H9 (cell line): Measurements from ENCODE around the gene VSTM4. TPM values are rescaled to one million over a fixed set of nuclear protein-coding genes. Genes with fewer than 3 reads are reported as not detected.

Experiments used
- DNase-seq: peaks from one replicate; pipeline ENCODE4 v3.0.0-alpha.2; 2017
- H2AFZ ChIP-seq: one replicate; pipeline ENCODE4 v1.6.1; 2013; ENCODE audit warnings: mild to moderate bottlenecking, low read length, control low read depth, moderate library complexity
- H2AK5ac ChIP-seq: 2 replicates; pipeline ENCODE4 v1.6.1; 2013; ENCODE audit warnings: low read length, control low read depth, mixed read lengths; ENCODE audit not compliant: insufficient read length
- H2BK120ac ChIP-seq: one replicate; pipeline ENCODE4 v1.6.1; 2013; ENCODE audit warnings: low read depth, mild to moderate bottlenecking, low read length, control low read depth, inconsistent platforms; ENCODE audit not compliant: poor library complexity, severe bottlenecking
- H2BK12ac ChIP-seq: 2 replicates; pipeline ENCODE4 v1.6.1; 2013; ENCODE audit warnings: low read length, control low read depth, mixed read lengths, low read depth; ENCODE audit not compliant: insufficient read length
- H2BK15ac ChIP-seq: 2 replicates; pipeline ENCODE4 v1.6.1; 2013; ENCODE audit warnings: low read depth, low read length, control low read depth
- H2BK20ac ChIP-seq: one replicate; pipeline ENCODE4 v1.6.1; 2013; ENCODE audit warnings: low read depth, mild to moderate bottlenecking, low read length, control low read depth, inconsistent platforms; ENCODE audit not compliant: poor library complexity, severe bottlenecking
- H2BK5ac ChIP-seq: 2 replicates; pipeline ENCODE4 v1.6.1; 2013; ENCODE audit warnings: low read length, control low read depth, mixed read lengths; ENCODE audit not compliant: insufficient read length
- H3K14ac ChIP-seq: 2 replicates; pipeline ENCODE4 v1.6.1; 2013; ENCODE audit warnings: low read length, control low read depth; ENCODE audit not compliant: insufficient read depth
- H3K18ac ChIP-seq: 2 replicates; pipeline ENCODE4 v1.6.1; 2013; ENCODE audit warnings: low read depth, mild to moderate bottlenecking, mixed read lengths, low read length, control low read depth; ENCODE audit not compliant: insufficient read length
- H3K23ac ChIP-seq: 2 replicates; pipeline ENCODE4 v1.6.1; 2013; ENCODE audit warnings: low read length, control low read depth, mixed read lengths, low read depth; ENCODE audit not compliant: insufficient read length
- H3K23me2 ChIP-seq: 2 replicates; pipeline ENCODE4 v1.6.1; 2013; ENCODE audit warnings: low read depth, mild to moderate bottlenecking, mixed read lengths, low read length, control low read depth; ENCODE audit not compliant: insufficient read length, poor library complexity, severe bottlenecking
- H3K27ac ChIP-seq: 2 replicates; pipeline ENCODE4 v1.5.1; 2013; ENCODE audit warnings: low read length, control low read depth, mixed read lengths, low read depth; ENCODE audit not compliant: insufficient read length
- H3K27me3 ChIP-seq: 2 replicates; pipeline ENCODE4 v1.6.1; 2013; ENCODE audit warnings: low read length, control low read depth, inconsistent platforms; ENCODE audit not compliant: insufficient read depth
- H3K4ac ChIP-seq: 2 replicates; pipeline ENCODE4 v1.6.1; 2013; ENCODE audit warnings: low read depth, mild to moderate bottlenecking, control low read depth, inconsistent platforms, low read length, moderate library complexity
- H3K4me1 ChIP-seq: 2 replicates; pipeline ENCODE4 v1.6.1; 2013; ENCODE audit warnings: low read length, control low read depth, inconsistent platforms; ENCODE audit not compliant: insufficient read depth
- H3K4me2 ChIP-seq: 2 replicates; pipeline ENCODE4 v1.6.1; 2013; ENCODE audit warnings: low read length, control low read depth, mixed read lengths; ENCODE audit not compliant: insufficient read length, insufficient read depth
- H3K56ac ChIP-seq: 2 replicates; pipeline ENCODE4 v1.6.1; 2013; ENCODE audit warnings: low read depth, mild to moderate bottlenecking, mixed read lengths, low read length, control low read depth; ENCODE audit not compliant: insufficient read length
- H3K79me1 ChIP-seq: 2 replicates; pipeline ENCODE4 v1.6.1; 2013; ENCODE audit warnings: low read depth, mild to moderate bottlenecking, moderate library complexity, low read length, control low read depth, inconsistent platforms; ENCODE audit not compliant: insufficient read depth, poor library complexity, severe bottlenecking
- H3K79me2 ChIP-seq: 2 replicates; pipeline ENCODE4 v1.6.1; 2013; ENCODE audit warnings: low read length, control low read depth, inconsistent platforms; ENCODE audit not compliant: insufficient read depth
- H3K9ac ChIP-seq: 2 replicates; pipeline ENCODE4 v1.6.1; 2013; ENCODE audit warnings: low read length, control low read depth, mixed read lengths; ENCODE audit not compliant: insufficient read length; ENCODE audit errors: extremely low read depth
- H3K9me3 ChIP-seq: one replicate; pipeline ENCODE4 v1.6.1; 2013; ENCODE audit warnings: low read depth, low read length, inconsistent platforms; ENCODE audit not compliant: control insufficient read depth
- H3T11ph ChIP-seq: one replicate; pipeline ENCODE4 v1.6.1; 2013; ENCODE audit warnings: mild to moderate bottlenecking, low read length, control low read depth, inconsistent platforms
- H4K20me1 ChIP-seq: one replicate; pipeline ENCODE4 v1.6.1; 2013; ENCODE audit not compliant: control insufficient read depth, insufficient read length, insufficient read depth
- H4K5ac ChIP-seq: 2 replicates; pipeline ENCODE4 v1.6.1; 2013; ENCODE audit warnings: low read depth, mild to moderate bottlenecking, mixed read lengths, low read length, control low read depth; ENCODE audit not compliant: insufficient read length
- H4K8ac ChIP-seq: replicated peaks from 2 replicates; pipeline ENCODE4 v1.6.1; 2013; ENCODE audit warnings: low read length, control low read depth, mixed read lengths, low read depth; ENCODE audit not compliant: insufficient read length
- H4K91ac ChIP-seq: 2 replicates; pipeline ENCODE4 v1.6.1; 2013; ENCODE audit warnings: low read depth, mild to moderate bottlenecking, moderate library complexity, mixed read lengths, low read length, control low read depth; ENCODE audit not compliant: insufficient read length
- H3K27ac Mint-ChIP-seq, 3 experiments: 2 replicates in 2 of 3; 3 replicates in 1 of 3; pipeline ENCODE4 v1.8.0; 2020 to 2021; ENCODE audit warnings: mixed read lengths in 3 of 3, mild to moderate bottlenecking in 1 of 3, moderate library complexity in 1 of 3
- H3K27me3 Mint-ChIP-seq: 2 replicates; pipeline ENCODE4 v1.8.0; 2021; ENCODE audit warnings: low read depth, mild to moderate bottlenecking, moderate library complexity, mixed read lengths
- H3K36me3 Mint-ChIP-seq, 3 experiments: 2 replicates in 2 of 3; 3 replicates in 1 of 3; pipeline ENCODE4 v1.8.0; 2020 to 2021; ENCODE audit warnings: low read depth in 3 of 3, mixed read lengths in 3 of 3; ENCODE audit not compliant: insufficient read depth in 1 of 3
- H3K4me1 Mint-ChIP-seq, 2 experiments: 2 replicates each; pipeline ENCODE4 v1.8.0; 2020; ENCODE audit warnings: mixed read lengths in 2 of 2
- H3K4me3 Mint-ChIP-seq, 2 experiments: 2 replicates in 1 of 2; 3 replicates in 1 of 2; pipeline ENCODE4 v1.8.0; 2020 to 2021; ENCODE audit warnings: mild to moderate bottlenecking in 2 of 2, mixed read lengths in 2 of 2, moderate library complexity in 1 of 2
- H3K9me3 Mint-ChIP-seq, 2 experiments: 2 replicates in 1 of 2; 3 replicates in 1 of 2; pipeline ENCODE4 v1.8.0; 2020; ENCODE audit warnings: mild to moderate bottlenecking in 2 of 2, mixed read lengths in 2 of 2, moderate library complexity in 1 of 2
- WGBS: extraction: QIAGEN DNeasy Blood & Tissue Kit; methylation state at CpG from one replicate; pipeline ENCODE4 v1.1.7; 2013; ENCODE audit warnings: missing lambda C conversion rate, low lambda C conversion rate, mixed read lengths; ENCODE audit not compliant: insufficient read length; ENCODE audit errors: extremely low coverage; 5-methylcytosine and 5-hydroxymethylcytosine counted together
- total RNA-seq: library from RNA; stranded (reverse); gene quantifications from 2 replicates; pipeline ENCODE4 v1.2.1, GENCODE V29; 2021
- TF ChIP-seq, protein P1 (sequence below): fragments of 200-600 bp; sonication (generic); conservative IDR thresholded peaks from 3 replicates; pipeline ENCODE4 v1.8.0; 2021; ENCODE audit warnings: antibody characterized with exemption, mild to moderate bottlenecking

VSTM4 gene
- total RNA-seq, 1 experiment from 2014 or later, result 0.44 TPM

DNA sequence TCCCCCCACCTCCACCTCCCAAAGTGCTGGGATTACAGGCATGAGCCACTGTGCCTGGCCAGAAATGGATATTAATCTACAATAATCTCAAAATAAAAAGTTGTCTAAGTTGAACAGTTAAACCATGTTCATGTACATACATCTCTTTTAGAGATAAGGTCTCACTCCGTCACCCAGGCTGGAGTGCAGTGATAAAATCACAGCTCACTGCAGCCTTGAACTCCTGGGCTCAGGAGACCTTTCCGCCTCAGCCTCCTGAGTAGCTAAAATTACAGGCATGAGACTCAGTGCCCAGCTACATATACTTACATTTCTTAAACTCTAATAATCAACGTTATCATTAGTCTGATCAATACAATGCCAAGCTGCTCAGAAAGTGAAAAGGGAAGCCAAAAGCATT, 36.2 kb downstream of the VSTM4 start:
- no peaks in the 10 kb centered on the region for H3K79me2 ChIP-seq
- H3K56ac ChIP-seq, result no peak overlapping the region
- no peak overlapping the region for H4K8ac ChIP-seq
- no peak for DNase-seq
- no peak overlapping the region for H3T11ph ChIP-seq
- H2AFZ ChIP-seq, result no peak overlapping the region
- Mint-ChIP-seq H3K27ac (no peak overlapping the region), H3K36me3 (no peaks in the 10 kb centered on the region), H3K27me3 (peaks cover 6% of the 10 kb centered on the region), H3K4me1 (peaks cover 23 to 27% of the 10 kb centered on the region in 2 experiments), H3K9me3 (no peaks in the 10 kb centered on the region), H3K4me3 (no peak overlapping the region)
- H2BK120ac ChIP-seq, result no peak overlapping the region
- H2AK5ac ChIP-seq, result no peak overlapping the region
- no peaks in the 10 kb centered on the region for H4K20me1 ChIP-seq
- WGBS, result no CpG with 5 or more reads among the region's 3 CpGs
- H4K5ac ChIP-seq, result no peak overlapping the region
- no peaks in the 10 kb centered on the region; the same call in 1 of the 2 replicates for H3K27me3 ChIP-seq
- H3K23ac ChIP-seq, result no peak overlapping the region
- no peak overlapping the region for H2BK12ac ChIP-seq
- no peaks in the 10 kb centered on the region for H3K9me3 ChIP-seq
- no peak overlapping the region for H2BK15ac ChIP-seq
- no peak overlapping the region for H3K18ac ChIP-seq
- H2BK20ac ChIP-seq, result no peak overlapping the region
- H2BK5ac ChIP-seq, result no peak overlapping the region
- H3K4me2 ChIP-seq, result no peak overlapping the region
- peaks cover 3% of the 10 kb centered on the region; the same call in 1 of the 2 replicates for H3K4me1 ChIP-seq
- no peak overlapping the region for H3K14ac ChIP-seq
- no peaks in the 10 kb centered on the region for H3K23me2 ChIP-seq
- no peak overlapping the region for H3K9ac ChIP-seq
- no peak overlapping the region for H3K27ac ChIP-seq
- TF ChIP-seq, protein P1, sequence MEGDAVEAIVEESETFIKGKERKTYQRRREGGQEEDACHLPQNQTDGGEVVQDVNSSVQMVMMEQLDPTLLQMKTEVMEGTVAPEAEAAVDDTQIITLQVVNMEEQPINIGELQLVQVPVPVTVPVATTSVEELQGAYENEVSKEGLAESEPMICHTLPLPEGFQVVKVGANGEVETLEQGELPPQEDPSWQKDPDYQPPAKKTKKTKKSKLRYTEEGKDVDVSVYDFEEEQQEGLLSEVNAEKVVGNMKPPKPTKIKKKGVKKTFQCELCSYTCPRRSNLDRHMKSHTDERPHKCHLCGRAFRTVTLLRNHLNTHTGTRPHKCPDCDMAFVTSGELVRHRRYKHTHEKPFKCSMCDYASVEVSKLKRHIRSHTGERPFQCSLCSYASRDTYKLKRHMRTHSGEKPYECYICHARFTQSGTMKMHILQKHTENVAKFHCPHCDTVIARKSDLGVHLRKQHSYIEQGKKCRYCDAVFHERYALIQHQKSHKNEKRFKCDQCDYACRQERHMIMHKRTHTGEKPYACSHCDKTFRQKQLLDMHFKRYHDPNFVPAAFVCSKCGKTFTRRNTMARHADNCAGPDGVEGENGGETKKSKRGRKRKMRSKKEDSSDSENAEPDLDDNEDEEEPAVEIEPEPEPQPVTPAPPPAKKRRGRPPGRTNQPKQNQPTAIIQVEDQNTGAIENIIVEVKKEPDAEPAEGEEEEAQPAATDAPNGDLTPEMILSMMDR, result no peak
- H4K91ac ChIP-seq, result no peak overlapping the region
- no peak overlapping the region for H3K4ac ChIP-seq
- H3K79me1 ChIP-seq, result no peaks in the 10 kb centered on the region
